ENCODE results near the gene CSHL1.

DNA sequence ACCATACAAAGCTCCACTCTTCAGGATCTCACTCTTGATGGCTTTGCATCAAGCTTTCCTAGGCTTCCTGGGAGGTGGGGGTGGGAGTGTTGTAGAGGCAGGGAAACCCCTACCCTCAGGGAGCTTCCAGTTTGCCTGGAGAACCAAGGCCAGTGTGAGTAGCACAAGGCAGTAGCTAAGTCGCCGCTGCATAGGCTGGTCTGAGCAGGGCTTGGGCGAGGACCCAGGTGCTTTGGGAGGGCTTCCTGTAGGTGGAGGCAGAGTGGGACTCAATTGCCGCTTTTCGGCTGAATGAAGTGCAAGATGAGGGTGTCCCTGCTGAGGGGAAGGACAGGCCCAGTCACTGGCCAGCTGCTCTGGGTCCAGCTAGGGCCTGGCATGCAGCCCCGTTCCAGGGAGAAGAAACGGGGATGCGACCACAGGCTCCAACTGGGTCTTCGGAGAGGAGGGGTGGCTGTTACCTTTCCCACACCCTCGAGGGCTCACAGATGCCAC, 17.2 kb upstream of the CSHL1 start:
- no peak for TF ChIP-seq POLR2AphosphoS5 (IDR thresholded peaks at IDR 0.05; ENCODE audit: insufficient read depth in 1 of 2, low read depth in 1 of 2)
- no peak for TF ChIP-seq POLR2A (IDR thresholded peaks at IDR 0.05)
- no peak for TF ChIP-seq CTCF (IDR thresholded peaks at IDR 0.05)
